Prostate gland (tissue), 2 donors: Measurements from ENCODE around the gene LAD1.

Source experiments
- POLR2A ChIP-seq: fragments of 450-650 bp; IDR thresholded peaks from one replicate; pipeline ENCODE4 v1.6.1; 2016; ENCODE audit warnings: antibody characterized with exemption, mild to moderate bottlenecking
- TF ChIP-seq, protein P1 (sequence below), 4 experiments: fragments of 200-600 bp in 2 of 4; fragments of 450-650 bp in 2 of 4; sonication (generic) in 2 of 4; IDR thresholded peaks; 1 replicate in 3 of 4; 2 replicates in 1 of 4; pipeline ENCODE4 v1.5.1; 2016 to 2019; ENCODE audit warnings: antibody characterized with exemption in 4 of 4, mild to moderate bottlenecking in 2 of 4, moderate library complexity in 2 of 4

DNA sequence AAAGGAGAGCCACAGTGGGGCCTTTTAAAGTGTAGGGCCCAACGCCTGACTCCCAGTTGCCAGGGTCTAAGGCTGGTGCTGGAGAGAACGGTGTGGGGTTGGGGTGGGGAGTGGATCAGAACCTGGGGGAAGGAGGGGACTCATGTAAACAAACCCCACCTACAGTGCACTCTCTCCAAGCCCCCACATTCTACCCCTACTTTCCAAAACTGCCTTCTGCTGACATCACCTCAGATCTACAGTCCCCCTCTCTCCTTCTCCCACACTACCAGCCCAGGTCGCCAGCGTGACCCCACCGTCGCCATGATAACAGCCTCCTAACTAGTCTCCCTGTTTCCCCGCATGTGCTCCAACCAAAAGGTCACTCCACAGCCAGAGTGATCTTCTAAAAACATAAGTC lies 48.2 kb downstream of the LAD1 start:
- TF ChIP-seq POLR2A = no peak
- TF ChIP-seq, protein P1, sequence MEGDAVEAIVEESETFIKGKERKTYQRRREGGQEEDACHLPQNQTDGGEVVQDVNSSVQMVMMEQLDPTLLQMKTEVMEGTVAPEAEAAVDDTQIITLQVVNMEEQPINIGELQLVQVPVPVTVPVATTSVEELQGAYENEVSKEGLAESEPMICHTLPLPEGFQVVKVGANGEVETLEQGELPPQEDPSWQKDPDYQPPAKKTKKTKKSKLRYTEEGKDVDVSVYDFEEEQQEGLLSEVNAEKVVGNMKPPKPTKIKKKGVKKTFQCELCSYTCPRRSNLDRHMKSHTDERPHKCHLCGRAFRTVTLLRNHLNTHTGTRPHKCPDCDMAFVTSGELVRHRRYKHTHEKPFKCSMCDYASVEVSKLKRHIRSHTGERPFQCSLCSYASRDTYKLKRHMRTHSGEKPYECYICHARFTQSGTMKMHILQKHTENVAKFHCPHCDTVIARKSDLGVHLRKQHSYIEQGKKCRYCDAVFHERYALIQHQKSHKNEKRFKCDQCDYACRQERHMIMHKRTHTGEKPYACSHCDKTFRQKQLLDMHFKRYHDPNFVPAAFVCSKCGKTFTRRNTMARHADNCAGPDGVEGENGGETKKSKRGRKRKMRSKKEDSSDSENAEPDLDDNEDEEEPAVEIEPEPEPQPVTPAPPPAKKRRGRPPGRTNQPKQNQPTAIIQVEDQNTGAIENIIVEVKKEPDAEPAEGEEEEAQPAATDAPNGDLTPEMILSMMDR (IDR thresholded peaks at IDR 0.05) = no peak
